NCI-H1436 treated with DMSO at 0.1 percent for 48 hours (cell line): Measurements from ENCODE around the gene RUFY3.
"Not testable (repeated sequence)": the region's sequence is repeated elsewhere in the genome, so short reads cannot be mapped to it uniquely, and the experiment has no call there.

Experiments used
- DNase-seq: peaks from one replicate; lab custom pipeline; 2025; lab: John Stamatoyannopoulos, UW

The RUFY3 gene

DNA sequence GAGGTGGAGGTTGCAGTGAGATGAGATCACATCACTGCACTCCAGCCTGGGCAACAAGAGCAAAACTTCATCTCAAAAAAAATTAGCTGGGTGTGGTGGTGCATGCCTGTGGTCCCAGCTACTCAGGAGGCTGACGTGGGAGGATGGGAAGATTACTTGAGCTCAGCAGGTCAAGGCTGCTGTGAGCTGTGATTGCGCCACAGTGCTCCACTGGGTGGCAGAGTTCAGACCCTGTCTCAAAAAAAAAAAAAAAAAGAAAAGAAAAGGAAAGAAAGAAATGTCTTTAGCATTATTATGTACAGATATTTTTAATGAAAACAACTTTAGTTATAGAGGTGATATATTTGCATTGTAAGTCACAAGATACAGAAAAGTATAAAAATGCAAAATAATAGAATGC, 14.2 kb downstream of the RUFY3 start:
- DNase-seq = not testable (repeated sequence)

DNA sequence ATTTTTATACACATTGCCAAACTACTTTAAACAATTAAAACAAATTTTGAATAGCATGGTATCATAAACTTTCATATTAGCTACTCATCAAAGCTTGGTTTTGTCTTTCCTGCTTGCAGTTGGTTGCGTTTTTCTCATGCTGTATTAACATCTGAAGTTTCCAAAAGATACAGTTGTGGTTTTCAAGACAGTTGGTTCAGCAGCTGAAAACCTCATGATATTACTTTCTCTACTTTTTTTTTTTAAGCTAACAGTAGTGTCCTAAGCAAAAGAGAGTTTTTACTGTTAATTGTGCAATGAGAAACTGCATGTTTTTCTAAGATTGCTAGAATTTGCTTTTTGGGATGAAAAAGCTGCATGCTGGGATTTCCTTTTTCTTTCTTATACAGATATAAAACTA, 15.2 kb downstream of the RUFY3 start:
- DNase-seq = no peak

DNA sequence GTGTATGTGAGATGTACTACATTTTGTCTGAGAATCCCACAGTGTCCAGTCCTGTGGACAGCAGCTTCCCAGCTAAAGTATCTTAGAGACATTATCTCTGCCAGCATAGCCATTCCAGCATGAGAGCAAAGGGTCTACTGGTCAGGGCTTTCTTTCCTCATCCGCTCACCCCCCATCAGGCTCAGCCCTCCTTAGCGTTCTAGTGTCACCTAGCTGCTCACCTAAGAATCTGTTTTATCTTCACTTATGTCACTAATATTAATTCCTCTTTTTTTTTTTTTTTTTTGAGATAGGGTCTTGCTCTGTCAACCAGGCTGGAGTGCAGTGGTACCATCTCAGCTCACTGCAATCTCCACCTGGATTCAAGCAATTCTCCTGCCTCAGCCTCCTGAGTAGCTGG, 15.6 kb downstream of the RUFY3 start:
- DNase-seq = no peak

DNA sequence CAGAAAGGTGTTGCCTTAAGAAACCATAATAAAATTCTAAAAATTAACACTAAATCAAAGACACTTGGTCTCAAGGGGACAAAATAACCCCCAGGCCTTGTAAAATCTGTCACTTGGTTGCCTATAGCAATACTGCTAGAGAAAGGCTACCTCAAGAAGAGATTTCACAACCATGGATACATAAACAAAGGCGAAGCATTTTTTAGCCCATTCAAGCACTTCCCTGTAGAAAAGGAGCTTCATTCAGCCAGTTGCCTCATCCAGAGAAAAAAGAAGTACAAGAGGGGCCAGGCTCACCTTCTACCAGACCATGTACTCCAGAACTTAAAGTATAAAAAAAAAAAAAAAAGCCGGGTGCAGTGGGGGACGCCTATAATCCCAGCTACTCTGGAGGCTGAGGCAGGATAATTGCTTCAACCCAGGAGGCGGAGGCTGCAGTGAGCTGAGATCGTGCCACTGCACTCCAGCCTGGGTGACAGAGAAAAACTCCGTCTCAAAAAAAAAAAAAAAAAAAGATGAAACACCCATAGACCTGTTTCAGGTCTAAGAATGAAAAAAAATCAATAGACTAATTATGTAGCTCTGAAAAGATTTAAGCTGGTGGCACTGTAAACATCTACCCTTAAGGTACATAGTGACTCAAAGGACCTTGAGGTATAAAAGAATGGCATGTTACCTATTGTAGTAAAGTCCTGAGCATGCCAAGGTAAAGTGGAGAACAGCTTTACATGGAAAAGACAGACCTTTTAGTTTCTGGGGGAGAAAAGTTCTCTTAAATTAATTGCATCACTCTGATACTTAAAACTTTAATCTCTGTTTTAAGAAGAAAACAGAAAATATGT, 18.0 kb downstream of the RUFY3 start:
- no peak for DNase-seq

DNA sequence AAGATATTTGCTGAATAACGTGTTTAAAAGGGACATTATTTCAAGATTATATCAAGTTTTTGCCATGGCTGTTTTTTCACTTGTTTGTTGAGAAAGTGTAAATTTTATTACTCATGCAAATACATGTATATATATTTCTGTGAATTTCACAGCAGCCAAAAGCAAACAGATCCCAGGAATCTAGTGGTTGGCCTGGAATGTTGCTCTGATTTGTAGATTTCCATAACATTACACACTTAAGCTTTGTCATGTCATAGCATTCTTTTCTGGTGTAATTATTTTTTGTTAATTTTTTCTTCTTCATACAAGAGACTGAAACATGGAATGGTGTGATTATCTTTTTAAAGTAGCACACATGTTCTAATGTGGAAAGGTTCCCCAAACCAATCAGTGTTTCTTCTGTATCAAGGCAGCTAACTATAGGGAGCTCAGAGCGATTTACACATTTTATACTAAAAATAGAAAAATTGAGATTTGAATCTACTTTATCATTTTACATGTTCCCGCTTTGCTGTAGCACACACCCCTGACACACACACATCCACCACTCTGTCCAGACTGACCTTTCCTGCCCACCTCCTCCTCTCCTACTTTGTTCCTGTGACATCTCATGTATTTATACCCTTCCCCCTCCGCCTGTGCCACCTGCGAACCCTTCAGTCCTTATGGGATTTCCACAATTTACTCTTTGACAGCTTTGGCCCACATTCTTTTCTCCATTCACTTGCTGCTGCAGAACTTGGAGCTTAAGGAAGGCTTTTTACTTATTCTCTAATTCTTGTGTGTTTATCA, 20.3 kb downstream of the RUFY3 start:
- DNase-seq = no peak

DNA sequence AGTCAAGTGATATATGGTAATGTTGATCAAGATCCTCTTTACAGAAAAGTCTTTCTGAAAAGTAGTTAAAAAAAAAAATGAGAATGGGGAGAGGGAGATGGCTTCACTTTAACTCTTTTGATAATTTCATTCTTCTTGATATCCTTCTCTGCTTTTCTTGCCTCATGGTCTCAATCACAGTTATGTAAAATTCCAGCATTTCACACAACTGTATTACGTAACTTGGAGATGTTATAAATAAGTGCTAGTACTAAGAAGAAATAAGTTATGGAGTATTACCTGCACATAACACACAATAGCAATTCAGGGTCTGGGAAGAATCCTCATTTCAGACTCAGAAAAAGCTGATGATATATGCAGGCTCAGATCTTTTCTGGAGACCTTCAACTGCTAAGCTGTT, 22.0 kb downstream of the RUFY3 start:
- DNase-seq = no peak

DNA sequence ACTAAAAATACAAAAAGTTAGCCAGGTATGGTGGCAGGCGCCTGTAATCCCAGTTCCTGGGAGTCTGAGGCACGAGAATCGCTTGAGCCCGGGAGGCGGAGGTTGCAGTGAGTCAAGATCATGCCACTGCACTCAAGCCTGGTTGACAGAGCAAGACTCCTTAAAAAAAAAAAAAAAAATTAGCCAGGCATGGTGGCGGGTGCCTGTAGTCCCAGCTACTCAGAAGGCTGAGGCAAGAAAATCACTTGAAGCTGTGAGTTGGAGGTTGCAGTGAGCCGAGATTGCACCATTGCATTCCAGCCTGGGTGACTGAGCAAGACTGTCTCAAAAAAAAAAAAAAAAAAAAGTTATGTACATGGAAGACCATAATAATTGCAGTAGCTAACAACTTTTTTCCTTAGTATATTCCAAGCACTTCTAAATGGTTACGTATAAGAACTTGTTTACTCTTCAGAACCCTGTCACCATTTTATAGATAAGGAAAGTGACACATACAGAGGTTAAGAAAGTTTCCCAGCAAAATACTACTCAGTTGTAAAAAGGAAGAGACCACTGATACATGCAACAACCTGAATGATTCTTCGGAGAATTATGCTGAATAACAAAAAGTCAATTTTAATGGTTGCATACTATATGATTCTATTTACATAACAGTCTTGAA, 24.5 kb downstream of the RUFY3 start:
- no peak for DNase-seq

DNA sequence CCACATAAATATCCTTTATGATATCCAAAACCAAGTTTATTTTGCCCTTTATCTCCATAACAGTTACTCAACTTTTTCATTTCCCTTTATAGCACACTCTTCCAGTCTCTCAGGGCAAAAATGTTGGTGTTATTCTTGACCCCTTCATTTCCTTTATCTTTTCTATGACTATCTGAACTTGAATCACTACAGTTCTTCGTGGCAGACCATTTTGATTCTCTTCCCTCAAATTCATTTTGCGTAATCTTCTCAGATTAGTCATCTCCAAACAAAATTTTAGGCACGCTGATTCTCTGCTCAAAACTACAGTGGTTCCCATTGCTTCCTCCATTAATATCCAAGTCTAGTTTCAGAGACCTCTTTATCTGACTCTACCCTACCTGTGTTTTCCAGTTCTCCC, 26.1 kb downstream of the RUFY3 start:
- DNase-seq = no peak

DNA sequence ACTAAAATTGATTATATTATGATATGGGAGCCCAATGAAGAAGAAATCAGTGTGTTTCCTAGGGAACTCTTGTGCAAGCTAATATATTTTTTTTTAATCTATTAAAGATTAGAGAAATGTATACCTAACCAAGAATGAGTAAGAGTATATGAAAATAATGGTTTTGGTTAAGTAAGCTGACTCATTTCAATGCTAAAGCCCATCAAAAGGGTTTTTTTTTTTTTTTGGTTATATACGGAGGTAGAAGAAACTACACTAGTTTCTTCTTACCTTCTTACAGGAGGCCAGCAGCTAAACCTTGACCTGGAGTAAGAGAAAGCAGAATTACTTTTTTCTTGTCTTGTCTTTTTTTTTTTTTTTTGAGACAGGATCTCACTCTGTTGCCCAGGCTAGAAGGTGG, 27.5 kb downstream of the RUFY3 start:
- DNase-seq = no peak

DNA sequence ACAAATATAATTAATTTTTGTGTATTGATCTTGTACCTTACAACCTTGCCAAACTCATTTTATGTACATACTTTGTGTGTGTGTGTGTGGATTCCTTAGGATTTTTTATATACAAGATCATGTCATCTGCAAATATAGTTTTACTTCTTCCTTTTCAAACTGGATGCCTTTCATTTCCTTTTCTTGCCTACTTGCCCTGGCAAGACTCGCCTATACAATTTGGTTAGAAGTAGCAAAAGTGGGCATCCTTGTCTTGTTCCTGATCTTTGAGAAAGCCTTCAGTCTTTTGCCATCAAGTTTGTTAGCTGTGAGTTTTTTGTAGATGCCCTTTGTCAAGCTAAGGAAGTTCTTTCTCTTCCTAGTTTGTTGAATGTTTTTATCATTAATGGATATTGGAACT, 30.5 kb downstream of the RUFY3 start:
- no peak for DNase-seq

DNA sequence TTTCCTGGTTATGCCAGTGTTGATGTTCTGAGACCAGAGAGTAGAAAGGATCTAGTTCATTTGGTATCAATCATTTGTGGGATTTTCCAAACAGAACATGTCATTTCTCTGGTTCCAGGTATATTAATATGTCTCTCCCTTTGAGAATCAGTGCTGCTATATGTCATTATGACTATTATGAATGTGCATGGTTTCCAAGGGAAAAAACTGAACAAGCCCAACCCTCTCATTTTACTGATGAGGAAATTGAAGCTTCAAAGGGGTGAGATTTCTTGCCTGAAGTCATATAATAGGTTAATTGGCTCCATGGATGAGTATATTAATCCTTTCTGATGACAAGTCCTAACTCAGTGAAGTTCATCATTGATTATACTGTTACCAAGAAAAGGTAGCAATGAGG, 31.9 kb downstream of the RUFY3 start:
- no peak for DNase-seq

DNA sequence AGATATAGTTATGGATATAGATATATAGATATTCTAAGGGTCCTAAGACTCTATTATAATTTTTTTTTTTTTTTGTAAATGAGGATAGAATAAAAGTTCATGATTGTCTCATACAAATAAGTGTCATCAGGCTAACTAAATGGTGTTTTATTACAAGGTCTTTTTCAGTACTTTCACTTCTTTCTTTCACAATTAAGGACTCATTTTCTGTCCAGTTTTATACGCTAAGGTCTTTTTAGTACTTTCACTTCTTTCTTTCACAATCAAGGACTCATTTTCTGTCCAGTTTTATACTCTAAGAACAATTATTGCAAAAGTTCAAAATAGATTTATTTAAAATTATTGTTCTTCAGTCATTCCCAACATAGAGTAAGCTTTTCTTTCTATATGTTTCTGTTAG, 32.7 kb downstream of the RUFY3 start:
- DNase-seq = no peak

DNA sequence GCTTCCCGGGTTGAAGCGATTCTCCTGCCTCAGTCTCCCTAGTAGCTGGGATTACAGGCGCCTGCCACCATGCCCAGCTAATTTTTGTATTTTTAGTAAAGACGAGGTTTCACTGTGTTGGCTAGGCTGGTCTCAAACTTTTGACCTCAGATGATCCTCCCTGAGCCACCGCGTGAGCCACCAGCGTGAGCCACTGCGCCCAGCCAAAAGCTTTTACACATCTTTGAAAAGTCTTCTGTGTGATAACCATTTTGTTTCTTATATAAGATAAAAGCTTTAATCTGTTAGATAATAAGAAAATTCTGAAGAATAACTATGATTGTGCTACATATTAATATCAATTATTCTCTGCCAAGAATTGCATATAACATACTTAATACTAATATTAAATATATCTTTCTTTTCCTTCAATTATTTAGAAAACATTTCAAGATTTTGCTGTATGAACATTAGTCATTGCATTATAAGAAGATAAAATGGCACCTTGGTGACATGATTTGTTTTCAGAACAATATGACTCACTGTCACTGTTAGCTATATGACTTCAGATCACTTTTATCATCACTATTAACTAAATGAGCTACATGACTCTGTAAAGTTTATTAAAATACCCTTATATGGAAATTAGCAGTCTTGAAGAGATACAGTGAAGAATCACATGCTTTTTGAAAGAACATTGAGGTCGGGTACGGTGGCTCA, 33.4 kb downstream of the RUFY3 start:
- no peak for DNase-seq

DNA sequence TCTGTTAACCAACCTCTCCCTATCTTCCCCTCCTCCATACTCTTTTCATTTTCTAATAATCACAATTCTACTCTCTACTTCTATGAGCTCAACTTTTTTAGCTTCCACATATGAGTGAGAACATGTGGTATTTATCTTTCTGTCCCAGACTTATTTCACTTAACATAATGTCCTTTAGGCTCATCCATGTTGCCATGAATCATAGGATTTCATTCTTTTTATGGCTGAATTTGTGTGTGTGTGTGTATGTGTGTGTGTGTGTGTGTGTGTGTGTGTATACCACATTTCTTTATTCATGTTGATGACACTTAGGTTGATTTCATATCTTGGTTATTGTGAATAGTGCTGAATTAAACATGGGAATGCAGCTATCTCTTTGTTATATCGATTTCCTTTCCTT, 37.4 kb downstream of the RUFY3 start:
- DNase-seq = no peak

DNA sequence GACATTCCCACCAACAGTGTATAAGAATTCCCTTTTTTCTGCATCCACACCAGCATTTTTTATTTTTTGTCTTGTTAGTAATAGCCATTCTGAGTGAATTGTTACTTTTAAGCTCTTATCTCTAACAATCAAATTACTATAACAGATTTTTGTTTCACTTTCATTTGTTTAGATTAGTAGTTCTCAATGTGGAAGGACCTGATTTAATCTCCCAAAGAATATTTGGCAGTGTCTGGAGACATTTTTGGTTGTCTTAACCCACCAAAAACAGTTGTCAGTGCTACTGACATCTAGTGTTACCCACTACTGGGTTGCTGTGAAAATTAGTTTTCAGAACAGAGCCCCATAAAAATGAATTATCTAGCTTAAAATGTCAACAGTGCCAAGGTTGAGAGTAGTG, 37.9 kb downstream of the RUFY3 start:
- no peak for DNase-seq

DNA sequence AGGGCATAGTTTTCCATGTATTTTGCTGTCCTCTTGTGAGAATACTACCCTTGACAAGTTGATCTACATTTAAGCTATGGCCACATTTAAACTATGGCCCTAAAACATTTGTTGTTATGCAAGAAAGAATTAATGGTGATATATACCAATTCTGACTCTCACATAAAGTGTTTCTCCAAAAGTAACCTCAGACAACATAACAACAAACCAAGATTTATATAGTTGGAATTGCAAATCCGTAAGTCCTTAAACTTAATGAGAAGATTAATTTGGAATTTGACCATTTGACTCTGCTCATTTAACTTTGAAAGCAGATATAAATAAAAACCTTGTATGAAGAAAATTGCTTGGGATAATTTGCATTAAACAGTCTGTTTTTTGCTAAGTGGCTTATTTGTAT, 38.9 kb downstream of the RUFY3 start:
- DNase-seq = no peak

DNA sequence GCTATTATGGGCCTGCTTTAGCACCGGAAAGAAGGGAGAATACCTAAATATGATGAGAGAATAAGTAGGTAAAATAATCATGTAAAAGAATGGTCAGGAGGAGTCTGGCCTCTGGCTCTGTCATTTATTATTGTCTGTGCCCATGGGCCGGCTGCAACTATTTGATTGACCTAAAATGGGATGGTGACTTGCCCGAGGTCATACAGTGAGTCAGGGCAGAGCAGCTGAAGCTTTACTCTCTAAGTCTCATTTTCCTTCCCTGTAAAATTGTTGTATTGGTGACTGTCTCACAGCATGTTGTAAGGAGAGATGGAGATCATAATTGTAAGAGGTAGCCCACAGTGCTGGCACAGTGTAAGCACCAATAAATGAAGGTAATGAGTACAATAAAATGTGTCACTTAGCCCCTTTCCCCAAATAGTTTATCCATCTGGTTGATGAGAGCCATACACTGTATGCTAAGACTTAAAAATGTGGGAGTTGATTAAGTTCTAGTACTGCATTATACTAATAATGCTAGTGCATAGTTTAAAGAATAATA, 39.6 kb downstream of the RUFY3 start:
- DNase-seq = no peak

DNA sequence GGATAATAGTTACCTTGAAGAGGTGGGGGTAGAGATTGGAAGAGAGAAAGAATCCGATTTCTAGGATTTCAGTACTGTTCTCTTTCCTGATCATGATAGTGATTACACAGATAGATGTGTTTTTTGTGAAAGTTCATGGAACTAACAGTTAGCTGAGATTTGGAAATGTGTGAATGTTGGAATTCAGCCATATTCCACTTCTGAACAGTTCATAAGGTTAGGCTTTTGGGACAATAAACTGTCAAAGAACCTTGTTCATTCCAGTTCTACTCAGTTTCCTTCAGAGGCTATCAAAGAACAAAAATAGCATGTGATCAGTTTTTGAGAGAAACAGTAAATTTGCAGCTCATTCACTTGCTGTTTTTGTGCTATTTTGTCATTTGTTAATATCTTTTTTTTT, 43.6 kb downstream of the RUFY3 start:
- DNase-seq = no peak

DNA sequence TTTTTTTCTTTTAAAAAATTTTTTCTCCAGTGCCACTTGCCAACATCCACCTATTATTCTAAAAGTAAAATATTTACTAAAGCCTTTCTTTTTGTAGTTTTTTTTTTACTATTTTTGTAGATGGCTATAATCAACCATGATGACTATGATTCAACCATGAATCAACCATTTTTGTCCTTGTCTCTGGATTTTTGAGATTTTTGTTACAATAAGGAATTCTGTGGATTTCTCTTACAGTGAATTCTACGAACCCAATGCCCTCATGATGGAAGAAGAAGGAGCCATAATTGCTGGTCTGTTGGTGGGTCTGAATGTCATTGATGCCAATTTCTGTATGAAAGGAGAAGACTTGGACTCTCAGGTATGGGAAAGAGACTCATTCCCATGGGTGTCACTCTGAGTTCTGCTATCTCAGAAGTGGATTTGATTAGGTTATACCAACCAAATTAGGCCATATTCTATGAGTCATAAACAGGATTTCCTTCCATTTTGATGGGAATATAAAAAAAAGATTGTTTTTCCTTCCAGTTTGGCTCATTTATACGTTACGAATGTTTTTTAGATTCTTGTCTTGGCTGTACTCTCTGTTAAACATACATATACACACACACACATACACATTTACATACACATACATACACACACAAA, 46.7 kb downstream of the RUFY3 start:
- no peak for DNase-seq

DNA sequence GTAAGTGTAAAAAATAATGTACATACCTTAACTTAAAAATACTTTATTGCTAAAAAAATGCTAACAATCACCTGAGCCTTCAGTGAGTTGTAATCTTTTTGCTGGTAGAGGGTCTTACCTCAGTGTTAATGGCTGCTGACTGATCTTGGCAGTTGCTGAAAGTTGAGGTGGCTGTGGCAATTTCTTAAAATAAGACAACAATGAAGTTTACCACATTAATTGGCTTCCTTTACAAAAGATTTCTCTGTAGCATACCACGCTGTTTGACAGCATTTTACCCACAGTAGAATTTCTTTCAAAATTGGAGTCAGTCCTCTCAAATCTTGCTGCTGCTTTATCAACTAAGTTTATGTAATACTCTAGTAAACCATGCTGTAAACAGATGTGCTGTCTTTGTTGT, 47.6 kb downstream of the RUFY3 start:
- not testable (repeated sequence) for DNase-seq

DNA sequence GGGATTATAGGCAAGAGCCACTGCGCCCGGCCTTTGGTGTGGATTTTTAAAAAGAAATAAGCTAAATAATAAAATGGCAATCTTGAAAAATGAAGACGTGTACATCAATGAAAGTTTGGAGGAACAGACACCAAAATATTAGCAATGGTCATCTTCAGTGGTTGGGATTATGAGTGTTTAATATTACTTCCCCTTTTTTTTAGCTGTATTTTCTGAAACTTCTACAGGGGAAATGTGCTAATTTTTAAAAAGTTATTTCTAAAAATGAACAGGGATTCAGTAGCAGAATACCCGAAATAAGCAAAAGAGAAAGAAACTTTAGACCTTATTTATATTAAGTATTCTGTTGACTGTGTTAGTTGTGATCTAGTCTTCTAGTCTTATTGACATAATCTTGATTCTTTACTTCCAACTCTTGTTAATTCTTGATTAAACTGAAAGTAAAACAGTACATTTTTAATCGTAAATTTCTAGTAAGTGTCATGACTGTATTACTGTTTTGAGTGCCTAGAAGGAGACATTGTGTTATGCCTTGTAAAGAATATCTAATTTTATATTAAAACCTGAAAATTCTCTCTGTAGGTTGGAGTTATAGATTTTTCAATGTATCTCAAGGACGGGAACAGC, 51.3 kb downstream of the RUFY3 start:
- DNase-seq = no peak
